DOHH2 (cell line): ENCODE results near the gene KNDC1.

Source experiments
- H3F3A ChIP-seq: fragments of 200-600 bp; sonication (generic), shearing (Covaris generic); 2 replicates; pipeline ENCODE4 v1.6.0; 2016; ENCODE audit warnings: antibody characterized with exemption, mild to moderate bottlenecking; ENCODE audit not compliant: control insufficient read depth, insufficient read depth
- H3K27ac ChIP-seq: fragments of 200-600 bp; sonication (generic); 2 replicates; pipeline ENCODE4 v1.5.1; 2014; ENCODE audit warnings: low read depth, mild to moderate bottlenecking, low read length, moderate library complexity
- H3K27me3 ChIP-seq: fragments of 200-600 bp; sonication (generic); 2 replicates; pipeline ENCODE4 v1.6.1; 2014; ENCODE audit warnings: mild to moderate bottlenecking, low read length, mixed read lengths; ENCODE audit not compliant: control insufficient read depth
- H3K36me3 ChIP-seq: fragments of 200-600 bp; sonication (generic); 2 replicates; pipeline ENCODE4 v1.6.1; 2014; ENCODE audit warnings: mild to moderate bottlenecking, low read length, moderate library complexity, mixed read lengths; ENCODE audit not compliant: control insufficient read depth
- H3K4me1 ChIP-seq: fragments of 200-600 bp; sonication (generic); 2 replicates; pipeline ENCODE4 v1.6.1; 2014; ENCODE audit warnings: mild to moderate bottlenecking, low read length, mixed read lengths; ENCODE audit not compliant: control insufficient read depth
- H3K4me2 ChIP-seq: fragments of 200-600 bp; sonication (generic); 2 replicates; pipeline ENCODE4 v1.6.0; 2014; ENCODE audit warnings: mild to moderate bottlenecking, low read length, moderate library complexity
- H3K4me3 ChIP-seq: fragments of 200-600 bp; sonication (generic); 2 replicates; pipeline ENCODE4 v1.5.1; 2014; ENCODE audit warnings: mild to moderate bottlenecking, low read length, mixed read lengths
- H3K79me2 ChIP-seq: fragments of 200-600 bp; sonication (generic); 2 replicates; pipeline ENCODE4 v1.6.1; 2014; ENCODE audit warnings: mild to moderate bottlenecking, low read length, mixed read lengths; ENCODE audit not compliant: control insufficient read depth
- H3K9me2 ChIP-seq: fragments of 200-600 bp; sonication (generic); replicated peaks from 2 replicates; pipeline ENCODE4 v1.6.1; 2014; ENCODE audit warnings: mild to moderate bottlenecking, low read length, mixed read lengths; ENCODE audit not compliant: control insufficient read depth
- H3K9me3 ChIP-seq: fragments of 200-600 bp; sonication (generic); 2 replicates; pipeline ENCODE4 v1.6.1; 2014; ENCODE audit warnings: antibody characterized with exemption, low read length, mixed read lengths; ENCODE audit not compliant: control insufficient read depth, insufficient read depth
- H4K20me1 ChIP-seq: fragments of 200-600 bp; sonication (generic); 2 replicates; pipeline ENCODE4 v1.6.0; 2014; ENCODE audit warnings: low read depth, mild to moderate bottlenecking, antibody characterized with exemption, low read length, moderate library complexity; ENCODE audit not compliant: control insufficient read depth, insufficient read depth
- EZH2phosphoT487 ChIP-seq: fragments of 200-600 bp; sonication (generic); IDR thresholded peaks from 2 replicates; pipeline ENCODE4 v1.6.1; 2017; ENCODE audit warnings: borderline replicate concordance, mild to moderate bottlenecking, antibody characterized with exemption, low read length, moderate library complexity, mixed read lengths
- TF ChIP-seq, protein P1 (sequence below): fragments of 200-600 bp; sonication (generic); IDR thresholded peaks from one replicate; pipeline ENCODE4 v1.5.1; 2014; ENCODE audit warnings: antibody characterized with exemption, mild to moderate bottlenecking, low read depth, low read length; ENCODE audit not compliant: poor library complexity, severe bottlenecking

The KNDC1 gene

DNA sequence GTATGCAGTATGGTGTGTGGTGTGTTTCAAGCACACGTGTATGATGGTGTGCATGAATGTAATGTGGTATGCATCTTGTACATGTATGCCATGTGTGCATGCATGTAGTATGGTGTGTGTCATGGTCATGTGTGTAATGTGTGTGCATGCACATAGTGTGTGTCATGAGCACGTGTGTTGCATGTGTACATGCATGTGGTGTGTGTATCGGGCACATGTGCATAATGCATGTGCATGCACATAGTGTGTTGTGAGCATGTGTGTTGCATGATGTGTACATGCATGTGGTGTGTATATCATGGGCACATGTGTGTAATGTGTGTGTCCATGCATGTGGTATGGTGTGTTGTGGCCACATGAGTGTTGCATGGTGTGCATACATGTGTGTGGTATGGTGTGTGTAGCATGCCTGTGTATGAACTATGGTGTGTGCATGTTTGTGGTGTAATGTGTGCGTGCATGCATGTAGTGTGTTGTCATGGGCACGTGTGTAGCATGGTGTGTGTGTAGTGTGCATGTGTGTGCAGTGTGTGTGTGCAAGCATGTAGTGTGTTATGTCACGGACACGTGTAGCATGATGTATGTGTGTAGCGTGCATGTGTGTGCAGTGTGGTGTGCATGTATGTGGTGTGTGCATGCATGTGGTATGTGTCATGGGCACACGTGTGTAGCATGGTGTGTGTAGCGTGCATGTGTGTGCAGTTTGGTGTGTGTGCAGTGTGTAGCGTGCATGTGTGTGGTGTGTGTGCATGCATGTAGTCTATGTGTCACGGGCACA, 17.6 kb downstream of the KNDC1 start:
- TF ChIP-seq EZH2phosphoT487, result no peak
- TF ChIP-seq, protein P1, sequence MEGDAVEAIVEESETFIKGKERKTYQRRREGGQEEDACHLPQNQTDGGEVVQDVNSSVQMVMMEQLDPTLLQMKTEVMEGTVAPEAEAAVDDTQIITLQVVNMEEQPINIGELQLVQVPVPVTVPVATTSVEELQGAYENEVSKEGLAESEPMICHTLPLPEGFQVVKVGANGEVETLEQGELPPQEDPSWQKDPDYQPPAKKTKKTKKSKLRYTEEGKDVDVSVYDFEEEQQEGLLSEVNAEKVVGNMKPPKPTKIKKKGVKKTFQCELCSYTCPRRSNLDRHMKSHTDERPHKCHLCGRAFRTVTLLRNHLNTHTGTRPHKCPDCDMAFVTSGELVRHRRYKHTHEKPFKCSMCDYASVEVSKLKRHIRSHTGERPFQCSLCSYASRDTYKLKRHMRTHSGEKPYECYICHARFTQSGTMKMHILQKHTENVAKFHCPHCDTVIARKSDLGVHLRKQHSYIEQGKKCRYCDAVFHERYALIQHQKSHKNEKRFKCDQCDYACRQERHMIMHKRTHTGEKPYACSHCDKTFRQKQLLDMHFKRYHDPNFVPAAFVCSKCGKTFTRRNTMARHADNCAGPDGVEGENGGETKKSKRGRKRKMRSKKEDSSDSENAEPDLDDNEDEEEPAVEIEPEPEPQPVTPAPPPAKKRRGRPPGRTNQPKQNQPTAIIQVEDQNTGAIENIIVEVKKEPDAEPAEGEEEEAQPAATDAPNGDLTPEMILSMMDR, result no peak
- Histone ChIP-seq H3K4me1 (no peaks in the 10 kb centered on the region), H3K4me3 (no peak overlapping the region), H3K36me3 (no peaks in the 10 kb centered on the region), H3K4me2 (no peak overlapping the region), H3K27me3 (no peaks in the 10 kb centered on the region), H4K20me1 (no peaks in the 10 kb centered on the region), H3K27ac (no peak overlapping the region), H3K9me3 (peaks cover 63% of the 10 kb centered on the region; the same call in 1 of the 2 replicates), H3K79me2 (no peaks in the 10 kb centered on the region), H3F3A (peaks cover 6% of the 10 kb centered on the region), H3K9me2 (no peaks in the 10 kb centered on the region)

DNA sequence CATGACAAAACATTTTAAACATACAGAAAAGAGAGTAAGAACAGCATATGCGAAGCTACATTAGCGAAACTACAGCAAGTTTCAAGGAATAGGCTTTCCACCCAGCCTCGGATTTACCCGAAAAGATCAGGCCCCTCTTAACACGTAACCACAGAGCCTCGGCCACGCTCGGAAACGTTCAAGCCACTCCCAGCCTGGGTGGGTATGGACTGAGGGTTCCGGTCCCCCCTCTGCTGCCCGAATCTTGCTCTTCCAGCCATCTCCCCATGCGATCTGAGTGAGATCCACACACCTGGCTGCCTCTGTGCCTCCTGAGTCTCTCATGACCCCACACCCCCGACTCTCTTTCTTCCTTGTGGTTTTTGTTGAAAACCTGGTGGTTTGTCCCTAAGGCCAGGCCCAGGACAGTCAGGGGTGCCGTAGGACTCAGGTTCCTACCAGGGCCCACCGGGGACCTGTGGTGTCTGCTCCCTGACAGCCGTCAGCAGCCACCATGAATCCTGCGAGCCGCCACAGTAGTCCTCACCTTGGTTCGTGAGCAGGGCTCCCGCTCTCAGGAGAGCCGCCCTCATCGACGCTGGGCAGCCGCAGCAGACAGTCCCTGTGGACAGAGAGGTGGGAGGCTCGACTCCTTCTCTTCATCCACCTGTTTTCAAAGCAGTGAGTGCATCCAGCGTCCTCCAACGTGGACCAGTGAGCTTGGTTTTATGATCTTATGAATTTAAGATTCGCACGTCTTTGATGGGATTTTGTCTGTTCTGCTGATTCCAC, 18.5 kb downstream of the KNDC1 start:
- peaks cover 69% of the 10 kb centered on the region; the same call in 1 of the 2 replicates for H3K9me3 ChIP-seq
- H4K20me1 ChIP-seq, result no peaks in the 10 kb centered on the region
- H3K79me2 ChIP-seq, result no peaks in the 10 kb centered on the region
- H3K4me1 ChIP-seq, result no peaks in the 10 kb centered on the region
- no peaks in the 10 kb centered on the region for H3K9me2 ChIP-seq
- no peak overlapping the region for H3K27ac ChIP-seq
- H3K36me3 ChIP-seq, result no peaks in the 10 kb centered on the region
- TF ChIP-seq EZH2phosphoT487, result no peak
- TF ChIP-seq, protein P1, result no peak
- H3K4me2 ChIP-seq, result no peak overlapping the region
- no peak overlapping the region for H3K4me3 ChIP-seq
- H3F3A ChIP-seq, result peaks cover 6% of the 10 kb centered on the region
- H3K27me3 ChIP-seq, result no peaks in the 10 kb centered on the region

DNA sequence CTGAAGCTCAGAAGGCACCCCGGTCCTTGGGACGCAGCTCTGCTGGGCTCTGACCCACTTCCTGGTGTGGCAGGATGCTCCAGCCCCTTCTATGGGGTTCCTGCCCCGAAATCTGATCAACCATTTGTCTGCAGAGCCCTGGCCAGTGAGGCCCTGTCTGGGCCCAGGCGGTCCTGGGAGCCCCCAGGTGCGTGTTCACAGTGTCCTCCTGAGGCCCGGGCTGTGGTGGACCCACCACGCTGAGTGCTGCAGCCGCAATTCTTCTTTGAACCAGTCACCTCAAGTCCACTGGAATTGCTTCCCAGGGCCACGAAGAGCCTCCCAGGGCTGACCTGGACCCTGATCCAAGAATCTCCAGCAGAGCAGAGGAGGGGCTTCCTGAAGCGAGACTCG, 19.1 kb downstream of the KNDC1 start:
- H3K9me3 ChIP-seq, result peaks cover 69% of the 10 kb centered on the region; the same call in 1 of the 2 replicates
- H3K36me3 ChIP-seq, result no peaks in the 10 kb centered on the region
- no peaks in the 10 kb centered on the region for H3K9me2 ChIP-seq
- H3K79me2 ChIP-seq, result no peaks in the 10 kb centered on the region
- no peaks in the 10 kb centered on the region for H4K20me1 ChIP-seq
- H3K27ac ChIP-seq, result no peak overlapping the region
- peaks cover 6% of the 10 kb centered on the region for H3F3A ChIP-seq
- H3K4me3 ChIP-seq, result no peak overlapping the region
- TF ChIP-seq EZH2phosphoT487, result no peak
- TF ChIP-seq, protein P1, result no peak
- no peaks in the 10 kb centered on the region for H3K4me1 ChIP-seq
- H3K4me2 ChIP-seq, result no peak overlapping the region
- no peaks in the 10 kb centered on the region for H3K27me3 ChIP-seq
